ENCODE data around the gene DKK3.

DKK3 gene

DNA sequence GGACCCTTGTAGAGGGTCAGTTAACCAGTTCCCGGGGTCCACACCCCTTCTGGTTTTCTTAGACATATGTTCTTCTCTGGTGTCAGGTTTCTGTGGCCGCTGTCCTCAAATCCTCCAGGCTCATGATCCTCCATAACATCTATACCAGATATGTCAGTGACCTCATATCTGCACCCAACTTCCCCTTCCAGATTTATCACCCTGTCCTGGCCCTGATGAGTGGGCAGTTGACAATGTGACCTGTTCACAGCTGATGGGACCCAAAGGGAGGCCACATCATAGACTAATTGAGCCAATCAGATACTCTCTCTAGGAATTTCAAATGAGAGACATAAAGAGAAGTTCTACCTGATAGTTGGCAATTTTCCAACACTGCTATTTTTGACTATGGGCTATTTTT lies 5.1 kb downstream of the DKK3 start:
- no peak for DNase-seq (ENCODE audit: low spot score)

DNA sequence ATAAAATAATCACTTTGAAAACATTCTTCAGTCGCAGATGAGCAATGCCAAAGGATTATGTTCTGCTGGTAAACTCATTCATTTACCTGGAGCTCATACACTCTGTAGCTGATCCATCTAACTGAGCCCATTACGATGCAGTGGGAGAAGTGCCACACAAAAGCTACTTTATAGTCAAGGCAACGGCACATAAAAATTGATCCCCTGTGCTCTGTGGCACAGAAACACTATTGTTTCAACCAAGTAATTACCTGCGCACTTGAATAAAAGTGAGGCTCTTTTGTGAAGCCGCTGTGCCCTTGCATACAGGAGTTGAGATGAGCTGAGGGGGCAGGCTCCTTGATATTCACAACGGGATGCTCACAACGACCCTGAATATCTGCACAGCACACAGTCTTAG lies 7.2 kb downstream of the DKK3 start:
- no peak for DNase-seq (ENCODE audit: low spot score)

DNA sequence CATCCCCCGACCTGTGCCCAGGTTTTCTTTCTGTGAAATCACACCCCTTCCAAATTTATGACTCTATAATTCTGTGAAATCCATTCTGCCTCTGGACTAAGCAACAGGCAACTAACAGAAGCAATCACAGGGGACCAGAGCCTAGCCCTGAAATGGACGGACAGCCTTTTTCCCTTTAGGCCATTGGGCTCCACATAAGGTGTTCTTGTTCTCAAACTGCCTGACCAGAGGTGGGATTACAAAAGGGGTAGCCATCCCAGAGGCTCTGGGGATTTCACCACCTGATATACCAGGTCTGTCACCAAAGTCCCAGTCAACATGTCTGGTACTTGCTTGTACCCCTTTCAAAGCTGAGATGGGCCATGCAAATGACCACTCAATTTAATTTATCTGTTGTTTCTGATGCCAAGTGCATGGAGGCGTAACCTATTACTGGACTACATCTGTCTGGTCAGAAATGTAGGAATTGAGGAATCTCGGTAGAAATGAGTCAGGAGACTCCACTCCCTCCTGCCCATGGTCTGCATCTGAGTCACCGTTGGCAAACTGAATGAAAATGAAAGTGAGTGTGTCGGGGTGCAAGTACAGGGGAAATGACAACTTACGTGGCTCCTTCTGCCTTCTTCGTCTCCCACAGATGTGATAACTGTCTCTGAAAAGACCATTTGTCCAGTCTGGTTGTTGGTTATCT lies 10.2 kb downstream of the DKK3 start:
- DNase-seq (ENCODE audit: low spot score): peak; percentile 30

DNA sequence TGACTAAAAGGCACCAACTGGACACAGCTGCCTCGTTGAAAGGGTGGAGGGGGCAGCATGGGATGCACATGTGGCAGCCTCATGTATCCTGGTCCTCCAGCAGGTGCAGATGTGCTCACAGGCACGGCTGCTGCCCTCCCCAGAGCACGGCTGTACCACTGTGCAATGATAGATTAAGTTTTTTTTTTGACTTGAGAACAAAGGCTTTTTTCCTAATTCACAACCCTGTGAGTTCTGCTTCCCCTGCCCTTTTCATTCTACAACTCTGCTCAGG lies 11.4 kb downstream of the DKK3 start:
- no peak for DNase-seq (ENCODE audit: low spot score)

DNA sequence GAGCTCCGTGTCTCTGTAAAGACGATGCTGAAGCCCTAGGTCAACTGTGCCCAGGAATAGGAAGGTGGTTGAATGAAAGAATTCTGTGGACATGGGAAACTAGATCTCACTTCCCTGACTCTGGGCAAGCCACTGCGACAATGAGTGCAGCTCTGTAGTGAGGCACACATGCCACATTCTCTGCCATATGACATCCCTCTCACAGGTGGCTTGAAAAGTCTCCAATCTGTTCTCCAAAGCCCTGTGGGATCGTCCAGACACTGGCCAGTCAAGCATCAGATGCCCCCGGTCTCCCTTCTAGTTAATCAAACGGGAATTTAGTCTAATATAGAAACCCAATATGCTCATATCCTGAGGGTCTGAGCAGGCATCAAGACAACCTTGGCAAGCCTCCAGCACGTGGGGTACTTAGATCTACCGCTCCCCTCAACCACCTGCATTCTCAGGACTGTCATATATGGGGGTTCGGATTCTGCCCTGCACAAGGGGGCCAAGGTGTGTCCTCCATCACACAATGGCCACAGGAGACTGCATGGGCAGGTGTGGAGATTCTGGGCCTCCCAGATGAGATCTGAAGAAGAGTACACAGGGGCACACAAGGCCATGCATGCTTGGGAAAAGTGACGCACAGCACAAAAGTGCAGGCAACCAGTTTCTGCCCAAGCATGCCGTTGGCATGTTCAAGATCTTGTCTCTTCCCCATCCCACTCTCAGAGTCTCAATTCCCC lies 11.9 kb downstream of the DKK3 start:
- peak; percentile 23 for DNase-seq (ENCODE audit: low spot score)

DNA sequence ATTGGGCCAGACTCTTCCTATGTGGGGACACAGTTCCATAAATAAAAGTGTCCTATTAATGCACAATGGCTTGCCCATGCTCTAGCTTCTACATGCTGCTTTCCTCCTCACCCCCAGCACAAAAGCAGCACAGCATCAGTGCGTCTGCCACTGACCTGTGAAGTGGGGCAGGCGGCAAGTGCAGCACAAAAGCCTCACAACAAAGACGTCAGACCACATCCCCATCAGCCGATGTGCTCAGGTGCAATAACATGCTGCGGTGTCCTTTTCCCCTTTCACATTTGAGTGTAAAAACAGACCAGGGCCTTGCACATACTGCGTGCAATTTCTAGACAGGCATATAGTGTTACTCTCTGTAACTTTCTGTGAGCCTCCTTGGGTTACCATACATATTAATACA lies 12.8 kb downstream of the DKK3 start:
- no peak for DNase-seq (ENCODE audit: low spot score)

DNA sequence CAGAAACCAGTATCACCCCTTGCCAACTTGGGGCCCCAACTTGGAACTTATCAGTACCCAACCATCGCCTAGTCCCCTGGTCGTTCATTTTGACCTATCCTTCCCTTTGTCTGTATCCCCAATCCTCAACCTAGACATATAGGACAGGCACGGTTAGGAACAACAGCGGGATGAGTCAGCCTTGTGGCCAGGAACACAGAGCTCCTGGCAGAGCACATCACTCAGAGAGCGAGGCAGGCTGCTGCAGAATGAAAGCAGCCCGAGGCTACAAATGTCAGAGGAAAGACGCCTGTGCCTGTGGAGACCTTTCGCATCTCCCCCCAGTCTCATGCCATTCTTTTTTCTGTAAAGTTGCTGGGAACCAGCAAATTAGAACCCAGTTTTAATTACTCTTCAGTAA lies 14.6 kb downstream of the DKK3 start:
- DNase-seq (ENCODE audit: low spot score): no peak

DNA sequence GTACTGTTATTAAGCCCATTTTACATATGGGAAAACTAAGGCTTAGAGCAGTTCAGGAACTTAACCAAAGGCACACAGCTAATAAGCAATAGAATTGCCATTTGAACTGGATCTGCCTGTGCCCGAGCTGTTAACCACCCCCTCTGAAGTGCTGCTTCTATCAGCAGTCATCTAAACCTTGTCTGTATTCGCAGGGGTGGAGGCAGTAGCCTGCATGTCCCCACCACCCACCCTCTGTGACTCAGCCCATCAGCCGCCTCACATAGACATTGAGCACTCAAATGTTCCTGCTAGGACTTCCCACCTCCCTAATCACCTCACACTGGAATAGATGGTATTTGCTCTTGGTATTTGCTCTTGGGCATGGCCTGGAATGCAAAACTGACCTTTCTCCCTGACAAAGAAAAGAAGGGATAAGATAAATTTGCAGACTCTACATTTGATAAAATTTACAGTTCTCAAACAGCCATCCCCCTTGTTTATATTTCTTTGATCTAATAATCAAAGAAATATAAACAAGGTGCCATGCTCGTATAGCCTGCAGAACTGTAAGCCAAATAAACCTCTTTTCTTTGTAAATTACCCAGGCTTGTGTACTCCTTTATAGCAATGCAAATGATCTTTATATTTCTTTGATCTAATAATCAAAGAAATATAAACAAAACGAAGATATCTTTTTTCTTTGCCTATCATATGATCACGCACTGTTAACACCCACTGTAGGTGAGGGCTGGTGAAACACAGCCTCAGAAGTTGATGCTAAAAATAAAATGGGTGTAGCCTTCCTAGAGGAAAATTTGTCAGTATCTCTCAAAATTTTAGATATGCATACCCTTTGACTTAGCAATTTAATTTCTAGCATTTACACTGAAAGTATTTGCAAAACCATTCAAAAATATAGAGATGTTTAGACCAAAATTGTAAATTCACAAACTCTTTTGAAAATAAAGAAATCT lies 15.9 kb downstream of the DKK3 start:
- DNase-seq (ENCODE audit: low spot score): peak; percentile 31

DNA sequence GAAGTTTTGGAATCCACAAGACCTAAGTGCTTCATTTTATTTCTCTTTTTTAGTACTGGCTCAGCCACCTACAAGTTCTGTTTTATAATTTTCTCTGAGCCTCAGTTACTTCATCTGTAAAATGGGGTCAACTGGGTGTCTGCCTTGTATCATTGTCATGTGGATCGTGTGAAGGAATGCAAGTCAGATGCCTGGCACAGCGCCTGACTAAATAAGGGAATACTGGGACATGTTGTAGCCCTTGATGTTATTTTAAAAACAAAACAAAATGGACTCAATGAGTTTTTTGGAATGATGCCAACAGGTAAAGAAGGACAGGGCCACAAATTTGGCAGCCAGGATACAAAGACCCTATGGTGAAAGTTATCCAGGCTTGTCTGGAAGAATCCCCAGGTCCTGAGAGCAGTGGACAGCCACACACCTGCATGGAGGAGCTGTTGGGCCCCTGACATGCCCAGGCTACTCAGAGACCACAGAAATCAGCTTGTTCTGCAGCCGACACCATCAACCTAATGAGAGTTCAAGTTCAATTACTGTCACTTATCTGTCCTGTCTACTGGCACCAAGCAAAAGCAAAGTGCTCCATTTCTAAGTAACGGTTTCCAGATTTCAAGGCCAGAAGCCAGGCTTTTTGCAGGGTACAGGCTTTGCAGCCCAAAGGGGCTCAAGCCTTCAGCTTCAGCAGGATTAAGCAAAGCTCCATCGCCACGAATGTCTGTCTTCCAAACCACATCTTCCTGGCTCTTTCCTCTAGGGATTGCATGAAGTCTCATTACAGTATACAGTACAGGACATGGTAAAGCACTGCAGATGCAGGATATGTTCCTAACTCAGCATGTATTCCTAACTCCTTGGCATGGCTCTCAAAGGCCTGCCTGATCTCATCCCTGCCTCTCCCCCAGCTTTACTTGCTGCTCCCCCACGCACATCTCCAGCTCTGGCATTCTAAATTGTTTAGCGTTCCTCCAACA lies 18.4 kb downstream of the DKK3 start:
- DNase-seq (ENCODE audit: low spot score): peak; percentile 8

DNA sequence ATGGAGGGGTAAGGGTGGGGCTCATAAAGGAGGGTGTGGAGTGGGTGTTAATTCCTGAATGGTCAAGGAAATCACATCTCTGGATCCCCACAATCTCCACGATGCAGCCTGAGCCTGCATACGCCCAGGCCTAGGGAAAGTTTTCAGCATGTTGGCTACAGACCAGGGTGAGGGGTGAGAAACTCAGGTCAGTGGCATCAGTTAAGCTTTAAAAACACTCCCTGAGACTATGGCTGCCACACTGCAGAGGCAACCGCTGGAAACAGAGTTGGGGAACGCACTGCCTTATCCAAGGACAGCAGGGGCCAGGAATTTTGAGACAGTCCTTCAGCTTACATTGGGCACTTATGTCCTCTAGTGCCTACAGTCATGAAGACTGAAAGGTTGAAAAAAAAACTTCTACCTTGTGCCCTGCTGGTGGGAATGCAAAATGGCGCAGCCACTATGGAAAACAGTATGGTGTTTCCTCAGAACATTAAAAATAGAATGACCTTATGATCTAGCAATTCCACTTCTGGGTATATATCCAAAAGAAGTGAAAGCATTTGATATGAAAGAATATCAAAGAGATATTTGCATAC lies 19.7 kb downstream of the DKK3 start:
- peak; percentile 27 for DNase-seq (ENCODE audit: low spot score)

DNA sequence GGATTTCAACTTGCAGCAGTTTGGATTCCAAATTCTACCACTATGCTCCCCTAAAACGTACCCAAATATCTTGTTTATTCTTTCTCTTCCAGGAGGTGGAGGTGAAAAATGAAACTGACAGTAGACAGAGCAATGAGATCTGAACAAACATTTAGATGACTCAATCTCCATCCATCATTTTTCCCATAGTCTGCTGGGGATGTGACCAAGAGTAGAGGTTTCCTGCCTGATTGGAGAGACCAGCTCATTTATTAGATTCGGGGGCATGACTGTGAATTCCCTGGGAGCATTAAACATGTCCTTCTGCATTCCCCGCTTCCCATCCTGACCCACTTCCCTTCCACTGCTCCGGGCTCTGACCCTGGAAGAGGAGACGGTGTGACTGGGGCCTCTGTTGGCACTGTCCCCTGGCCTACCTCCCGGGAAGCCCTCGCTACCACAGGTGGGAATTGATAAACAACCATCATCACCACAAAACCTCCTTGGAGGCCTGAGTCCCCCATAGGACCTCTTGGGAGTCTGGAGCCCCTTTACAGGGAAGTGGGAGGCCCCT lies 20.3 kb downstream of the DKK3 start:
- DNase-seq (ENCODE audit: low spot score): no peak

DNA sequence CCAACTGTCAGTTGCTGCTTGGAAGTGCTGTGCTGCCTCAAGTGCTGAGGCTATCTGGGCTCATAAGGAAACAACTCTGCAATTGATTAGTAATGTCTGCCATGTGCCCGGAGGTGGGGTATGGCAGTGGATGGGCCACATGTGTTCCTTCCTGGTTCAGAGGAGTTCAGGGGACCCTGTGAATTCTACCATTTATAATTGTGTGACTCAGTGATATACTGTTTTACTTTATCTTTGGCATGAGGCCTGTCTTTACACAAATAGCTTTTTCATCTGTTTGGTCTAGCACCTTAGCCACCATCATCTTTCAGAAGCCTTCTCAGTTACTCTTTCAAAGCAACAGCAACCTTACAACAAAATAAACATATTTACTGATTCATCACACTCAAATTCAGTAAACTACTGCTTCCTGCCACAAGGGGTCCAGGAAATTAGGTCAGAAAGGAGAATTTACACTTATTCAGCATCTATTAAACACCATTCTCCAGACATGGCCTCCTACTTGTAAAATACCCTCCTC lies 20.9 kb downstream of the DKK3 start:
- DNase-seq (ENCODE audit: low spot score): no peak

DNA sequence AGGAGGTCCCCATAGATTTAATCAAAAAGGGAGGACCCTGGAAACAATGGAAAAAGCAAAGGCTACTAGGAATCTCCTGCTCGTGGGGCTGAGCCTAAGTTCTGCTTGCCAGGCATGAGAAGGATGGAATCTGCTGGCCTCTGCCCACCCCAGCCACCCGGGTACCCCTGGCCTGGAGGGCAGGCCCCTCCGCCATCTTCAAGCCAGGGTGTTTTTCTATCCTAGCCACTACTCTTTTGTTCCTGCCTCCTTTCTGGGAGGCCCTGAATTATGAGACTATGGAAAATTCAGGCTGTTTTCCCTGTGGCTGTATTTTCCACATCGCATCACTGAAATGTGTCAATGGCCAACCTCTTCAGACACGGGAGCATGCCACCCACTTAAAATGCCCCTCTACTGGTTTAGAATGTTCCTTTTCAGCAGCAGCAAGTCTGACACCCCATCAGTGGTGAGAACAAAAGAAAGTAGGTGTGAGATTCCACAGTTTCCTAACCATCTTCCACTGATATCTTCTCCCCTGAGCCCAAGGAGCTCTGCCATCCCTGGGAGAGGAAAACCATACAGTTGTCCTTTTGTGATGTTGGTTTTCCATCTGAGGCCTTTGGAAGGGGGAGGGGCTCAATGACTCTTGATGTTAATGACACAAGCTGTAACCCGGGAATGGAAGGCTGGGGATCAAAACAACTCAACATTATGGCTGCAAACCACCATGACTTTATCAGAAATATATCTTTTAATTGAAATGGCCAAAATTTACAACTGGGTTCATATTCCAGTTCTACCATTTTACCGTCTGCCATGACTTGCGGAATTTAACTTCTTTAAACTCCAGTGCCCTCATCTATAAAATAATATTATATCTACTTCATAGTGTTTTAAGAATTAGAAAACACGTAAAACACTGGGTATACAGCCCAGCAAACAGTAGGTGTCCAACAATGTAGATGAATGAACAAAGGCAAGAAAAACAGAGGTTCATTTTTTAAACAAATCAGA lies 22.2 kb downstream of the DKK3 start:
- no peak for DNase-seq (ENCODE audit: low spot score)

DNA sequence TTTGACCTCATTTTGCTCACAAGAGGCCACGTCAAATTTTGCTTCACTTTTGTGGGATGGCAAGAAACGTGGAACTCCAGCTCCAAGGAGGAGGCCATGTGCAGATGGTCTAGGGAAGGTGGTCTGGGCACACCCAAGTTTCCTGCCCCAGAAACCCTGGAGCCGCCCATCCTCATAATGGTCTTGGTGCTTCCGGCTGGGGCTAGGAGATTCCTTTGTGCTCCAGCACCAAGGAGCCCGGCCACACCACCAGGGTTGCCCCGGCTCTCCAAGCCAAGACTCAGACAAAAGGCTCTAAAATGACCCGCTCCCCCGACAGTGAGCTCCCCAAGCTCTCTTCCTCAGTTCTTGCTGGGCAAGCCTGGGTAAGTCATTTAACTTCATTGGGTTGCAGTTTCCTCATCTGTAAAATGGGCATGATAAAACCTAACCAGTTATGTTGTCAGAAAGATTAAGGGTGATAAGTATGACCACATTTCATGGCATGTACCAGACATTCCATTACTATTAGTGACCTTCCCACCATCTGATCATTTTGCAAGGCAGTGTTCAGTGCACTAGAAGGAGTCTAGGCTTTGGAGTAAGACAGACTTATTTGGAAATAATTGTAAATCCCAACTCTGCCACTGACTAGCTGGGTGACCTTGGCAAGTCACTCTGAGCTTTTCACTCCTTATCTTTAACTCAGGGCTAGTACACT lies 23.3 kb downstream of the DKK3 start:
- no peak for DNase-seq (ENCODE audit: low spot score)

DNA sequence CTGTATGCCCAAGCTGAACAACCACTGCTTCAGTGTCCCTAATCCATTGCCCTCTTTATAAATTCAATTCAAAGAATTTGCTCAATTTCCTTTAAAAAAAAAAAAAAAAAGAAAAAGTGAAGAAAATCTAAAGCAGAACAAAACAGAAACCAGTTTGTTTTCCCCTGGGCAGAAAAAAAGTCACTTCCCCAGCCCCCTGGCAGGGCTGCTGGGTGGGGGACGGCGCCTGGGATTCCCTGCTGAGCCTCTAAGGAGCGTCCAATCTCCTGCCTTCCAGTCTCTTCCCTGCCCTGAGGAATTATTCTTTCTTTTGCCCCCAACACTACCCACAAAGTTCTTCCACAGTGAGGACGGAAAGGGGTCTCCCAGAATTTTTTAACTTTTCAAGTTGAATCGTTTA lies 23.9 kb downstream of the DKK3 start:
- no peak for DNase-seq (ENCODE audit: low spot score)

DNA sequence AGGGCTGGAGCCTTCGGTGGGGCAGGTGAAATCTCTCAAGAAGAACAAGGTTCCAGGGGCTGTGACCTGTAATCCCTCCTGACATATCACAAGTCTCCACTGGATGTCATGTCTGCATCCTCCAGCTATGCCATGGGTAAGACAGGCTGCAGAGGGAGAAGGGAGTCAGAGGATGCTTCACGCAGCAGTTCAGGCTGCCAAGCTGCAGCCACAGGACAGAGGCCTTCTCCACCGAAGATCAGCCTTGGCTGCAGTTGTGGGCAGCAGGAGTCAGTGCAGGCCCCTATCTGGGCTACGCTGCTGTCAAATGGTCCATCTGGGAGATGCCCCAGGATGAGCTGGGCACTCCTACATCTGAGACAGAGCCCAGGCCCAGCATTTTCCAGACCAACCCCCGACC lies 25.0 kb downstream of the DKK3 start:
- no peak for DNase-seq (ENCODE audit: low spot score)

DNA sequence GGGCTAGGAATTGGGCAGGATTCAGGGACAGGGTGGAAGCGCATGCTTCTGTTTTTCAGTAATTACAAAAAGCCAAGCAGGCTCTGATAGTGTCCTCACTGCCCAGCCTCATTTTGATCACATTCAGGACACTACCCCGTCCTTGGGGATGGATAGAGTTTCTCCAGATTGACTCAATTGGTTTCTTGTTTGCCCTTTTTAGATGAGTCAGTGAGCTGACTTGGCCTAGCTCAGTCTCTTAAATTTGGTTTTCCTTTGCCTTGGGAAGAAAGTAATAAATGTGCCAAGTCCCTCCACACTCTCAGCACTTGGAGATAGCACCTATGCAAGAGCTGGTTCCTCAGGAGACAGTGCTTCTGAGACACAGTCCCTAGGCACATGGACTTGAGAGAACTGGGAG lies 25.5 kb downstream of the DKK3 start:
- DNase-seq (ENCODE audit: low spot score): no peak

DNA sequence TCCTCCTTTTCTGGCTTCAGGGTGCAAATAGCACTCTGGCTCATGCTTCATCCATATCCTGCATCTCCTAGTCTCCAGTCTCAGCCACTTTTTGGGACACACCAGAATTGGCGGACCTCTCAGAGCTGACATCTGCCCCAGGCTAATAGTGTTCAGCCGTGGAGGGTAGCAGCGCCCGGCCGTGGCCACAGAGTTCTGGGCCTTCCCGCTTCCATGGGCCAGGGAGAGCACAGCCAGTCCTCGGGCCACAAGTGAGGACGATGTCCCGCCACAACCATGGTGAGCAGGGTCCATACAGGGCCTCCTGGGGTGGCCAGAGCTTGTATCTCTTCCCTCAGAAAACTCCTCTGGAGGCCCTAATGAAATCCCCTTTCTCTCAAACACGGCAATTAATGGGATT lies 26.0 kb downstream of the DKK3 start:
- DNase-seq (ENCODE audit: low spot score): no peak

DNA sequence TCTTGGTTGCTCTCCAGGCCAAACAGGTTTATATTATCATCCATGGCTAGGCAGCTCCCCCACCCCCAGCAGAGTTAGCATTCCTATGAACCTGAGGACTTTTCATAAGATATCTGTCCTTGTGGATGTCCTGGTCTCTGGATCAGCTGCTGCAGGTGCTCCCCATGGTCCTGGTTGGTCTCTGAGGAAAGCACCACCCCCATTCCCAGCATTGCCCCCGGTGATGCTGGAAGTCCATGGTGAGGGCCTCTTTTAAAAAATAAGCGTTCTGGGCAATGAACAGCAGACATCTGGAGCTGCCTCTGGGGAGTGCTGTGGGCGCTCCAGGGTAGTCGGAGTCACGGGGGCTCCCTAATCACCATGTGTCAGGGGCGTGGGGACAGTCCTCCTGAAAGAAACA lies 26.6 kb downstream of the DKK3 start:
- DNase-seq (ENCODE audit: low spot score): no peak
